GM12801 (cell line): ENCODE results near the gene CIAO3.

Experiments
- CTCF ChIP-seq: IDR thresholded peaks from one replicate; pipeline ENCODE4 v1.5.1; 2011; ENCODE audit warnings: control low read depth; ENCODE audit not compliant: insufficient read length; ENCODE audit errors: extremely low read depth

Gene CIAO3

DNA sequence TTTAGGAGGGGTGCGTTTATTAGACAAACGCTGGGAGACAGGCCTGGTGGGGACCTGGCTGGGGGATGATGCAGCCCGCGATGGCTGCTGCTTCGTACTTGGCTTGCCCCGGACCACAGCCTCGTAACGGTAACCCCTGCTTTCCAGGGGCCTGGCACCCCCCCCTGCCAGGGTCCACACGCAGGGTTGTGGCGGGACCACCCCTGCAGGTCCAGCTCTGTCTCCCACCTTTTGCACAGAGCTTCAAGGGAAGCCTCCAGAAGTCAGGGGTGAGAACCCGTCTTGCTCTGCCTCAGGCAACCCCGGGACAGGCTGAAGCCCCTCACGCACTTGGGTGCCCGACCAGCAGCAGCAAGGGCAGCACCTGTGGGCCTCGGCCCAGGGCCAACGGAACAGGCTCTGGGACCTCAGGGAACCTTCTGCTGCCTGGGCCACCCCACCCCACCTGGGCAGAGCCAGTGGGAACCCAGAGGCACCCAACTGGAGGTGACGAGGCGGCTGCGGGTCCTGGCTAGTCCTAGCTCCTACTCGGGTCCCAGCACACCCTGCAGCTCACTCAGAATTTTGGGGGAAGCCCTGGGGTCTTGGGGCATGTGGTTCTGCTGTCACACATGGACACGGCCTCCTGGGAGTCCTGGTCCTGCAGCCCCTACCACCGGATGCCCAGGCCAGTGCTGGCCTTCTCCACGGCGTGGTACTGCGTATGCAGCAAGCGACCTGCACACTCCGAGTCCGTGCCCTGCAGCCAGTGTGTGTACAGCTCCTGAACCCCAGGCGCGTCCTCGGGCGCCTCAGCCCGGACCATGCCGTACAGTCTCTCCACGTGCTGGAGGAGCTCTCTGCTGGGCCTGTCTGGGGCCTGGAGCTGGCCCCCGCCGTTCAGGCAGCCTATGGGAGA, 10.8 kb downstream of the CIAO3 start:
- no peak for TF ChIP-seq CTCF

- TF ChIP-seq CTCF: no peak
Measured at GRCh38 chr16:728890-729744, 11.7 kb downstream of the CIAO3 start.

GRCh38 chr16:728131-728889, 12.5 kb downstream of the CIAO3 start:
- no peak for TF ChIP-seq CTCF

- TF ChIP-seq CTCF: no peak
Measured at GRCh38 chr16:727291-727977, 13.4 kb downstream of the CIAO3 start.

- no peak for TF ChIP-seq CTCF
Measured at GRCh38 chr16:726438-727290, 14.1 kb downstream of the CIAO3 start, which contains the start of the genes CCDC78 and HAGHL. Gene CCDC78 (minus strand): TSS chr16:726443. CDS start chr16:726367, 76 bp downstream. Gene HAGHL (plus strand): TSS chr16:727106. CDS start chr16:727510, 404 bp downstream.

- no peak for TF ChIP-seq CTCF
Measured at GRCh38 chr16:726188-726437, 14.7 kb downstream of the CIAO3 start.
